Pancreas (tissue), 10 donors: Measurements from ENCODE around the gene GRID1. TPM values are rescaled to one million over a fixed set of nuclear protein-coding genes. Genes with fewer than 3 reads are reported as not detected.

Experiments
- ATAC-seq, 4 donors: fragments of 200-7000 bp; cut with Tn5 transposase; one replicate each; pipeline versions ENCODE4 v1.8.0 to v1.9.1; 2020; ENCODE audit warnings: mild to moderate bottlenecking in 4 of 4, moderate library complexity in 4 of 4
- DNase-seq, 6 donors: peaks; one replicate each; pipeline ENCODE4 v3.0.0-alpha.2; 2020
- FAIRE-seq: peaks from 2 replicates; lab custom pipeline; 2012; peaks lifted over from hg19 to GRCh38; lab: Jason Lieb, UNC
- H3K27ac ChIP-seq, 4 donors: fragments of 200-600 bp; sonication (generic); 1 replicate in 3 of 4; 2 replicates in 1 of 4; pipeline versions ENCODE4 v1.5.0 to v1.8.0; 2020
- H3K27me3 ChIP-seq, 4 donors: fragments of 200-600 bp; one replicate each; pipeline ENCODE4 v1.8.0; 2021
- H3K36me3 ChIP-seq, 3 donors: fragments of 200-600 bp; sonication (generic) in 1 of 3; one replicate each; pipeline versions ENCODE4 v1.5.0 to v1.8.0; 2020 to 2021
- H3K4me1 ChIP-seq, 3 donors: fragments of 200-600 bp; one replicate each; pipeline ENCODE4 v1.8.0; 2021
- H3K4me3 ChIP-seq, 4 donors: fragments of 200-600 bp; sonication (generic) in 2 of 4; one replicate each; pipeline versions ENCODE4 v1.5.0 to v1.8.0; 2020 to 2021
- H3K9me3 ChIP-seq, 4 donors: fragments of 200-600 bp; one replicate each; pipeline ENCODE4 v1.8.0; 2021
- WGBS, 2 donors: extraction: QIAGEN DNeasy Blood & Tissue Kit; methylation state at CpG; one replicate each; pipeline ENCODE4 v1.1.7; 2013; 5-methylcytosine and 5-hydroxymethylcytosine counted together
- intact Hi-C, 3 donors: fragments of 100-400 bp; cut with DNase I; formaldehyde crosslinking; loops; one replicate each; pipeline versions ENCODE4 v1.11.1 to v1.14.2; 2022
- polyA plus RNA-seq, 2 donors: library from polyadenylated mRNA; stranded (reverse); fragments of 200-250 nt; gene quantifications; one replicate each; pipeline ENCODE4 v1.2.3, GENCODE V29; 2013
- total RNA-seq, 6 donors: library from RNA; stranded (reverse); fragmentation: NEBNext Ultra II Directional in 4 of 6; extraction: Animal tissue kit (Norgen Biotek cat#: 25700) in 4 of 6; gene quantifications; one replicate each; pipeline versions ENCODE4 v1.2.1 to v1.2.4, GENCODE V29; 2021 to 2023
- TF ChIP-seq, protein P1 (sequence below), 4 donors: fragments of 200-600 bp; sonication (generic) in 3 of 4; IDR thresholded peaks; one replicate each; pipeline versions ENCODE4 v1.5.0 to v1.8.0; 2021; ENCODE audit warnings: antibody characterized with exemption in 4 of 4
- donor health status: healthy with polysubstance abuse.
- donor health status: DM: no; HTN: no; CAD: no; lungs with moderate emphysema.
- donor health status: DM: no; HTN: no; CAD: no.
- donor health status: control.
- donor health status: control.
- donor health status: Bipolar disorder and iron deficiency.
- donor health status: DM: yes; HTN: yes; CAD: no.
- donor health status: DM: no; HTN: no; CAD: no.
- donor health status: DM: no; HTN: no; CAD: no.
- donor health status: DM: yes; HTN: yes; CAD: no.

Gene GRID1
- total and polyA plus RNA-seq, 8 donors: 0.05 to 1.5 (median 0.91) TPM

DNA sequence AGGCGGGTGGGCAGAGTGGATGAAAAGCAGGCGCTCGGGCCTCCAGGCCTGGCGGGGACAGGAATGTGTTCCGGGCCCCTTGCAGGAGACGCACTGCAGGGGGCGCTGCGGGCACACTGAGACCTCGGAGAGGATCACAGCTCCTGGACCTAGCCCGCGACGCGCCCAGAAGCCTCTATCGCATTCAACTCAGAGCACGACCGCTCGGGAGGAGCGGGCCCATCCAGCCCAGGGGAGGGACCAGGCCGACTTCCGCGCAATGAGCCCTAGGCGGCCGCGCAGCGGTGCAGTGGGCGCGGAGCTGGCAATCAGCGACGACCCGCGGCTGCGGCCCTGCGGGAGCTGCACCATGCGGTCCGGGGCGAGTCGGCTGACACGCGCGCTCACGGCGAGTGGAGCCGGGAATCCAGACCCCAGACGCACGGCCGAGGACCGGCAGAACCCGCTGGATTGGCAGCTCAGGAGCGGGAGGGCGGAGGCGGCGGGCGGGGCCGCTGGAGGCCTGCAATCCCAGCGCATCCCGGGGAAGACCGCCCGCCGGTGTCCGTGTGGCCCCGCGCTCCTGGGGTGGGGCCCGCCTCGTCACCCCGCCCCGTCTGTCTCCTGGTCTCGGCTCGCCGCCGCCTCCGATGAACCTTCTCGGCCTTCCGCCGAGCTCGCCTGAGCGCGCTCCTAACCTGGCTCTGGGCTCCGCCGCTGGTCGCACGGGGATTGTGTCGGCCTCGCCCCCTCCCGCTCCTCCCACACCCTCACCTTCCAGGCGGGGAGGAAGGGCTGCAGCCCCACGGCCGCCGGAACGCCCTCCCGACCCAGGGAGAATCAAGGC lies 33.5 kb upstream of the GRID1 start:
- 1% methylated on average over 80 to 90 of the region's 90 CpGs for WGBS, 2 donors
- Histone ChIP-seq H3K4me1 (peaks cover 5 to 11% (median 10%) of the 10 kb centered on the region in 3 donors), H3K4me3 (peak overlapping the region; percentile 49 to 80 (median 64)), H3K27me3 (no peaks in the 10 kb centered on the region), H3K36me3 (no peaks in the 10 kb centered on the region), H3K9me3 (no peaks in the 10 kb centered on the region), H3K27ac (peak overlapping the region; percentile 84 to 97 (median 93))
- intact Hi-C loops: loop anchor here in 1 of 3 donors (10.0 kb wide), 1 partner anchor 195 kb away; no protein-coding TSS in a partner anchor
- FAIRE-seq: no peak
- peak; percentile 86 to 92 (median 88) for ATAC-seq
- peak; percentile 96 to 100 (median 98) for DNase-seq
- TF ChIP-seq, protein P1, sequence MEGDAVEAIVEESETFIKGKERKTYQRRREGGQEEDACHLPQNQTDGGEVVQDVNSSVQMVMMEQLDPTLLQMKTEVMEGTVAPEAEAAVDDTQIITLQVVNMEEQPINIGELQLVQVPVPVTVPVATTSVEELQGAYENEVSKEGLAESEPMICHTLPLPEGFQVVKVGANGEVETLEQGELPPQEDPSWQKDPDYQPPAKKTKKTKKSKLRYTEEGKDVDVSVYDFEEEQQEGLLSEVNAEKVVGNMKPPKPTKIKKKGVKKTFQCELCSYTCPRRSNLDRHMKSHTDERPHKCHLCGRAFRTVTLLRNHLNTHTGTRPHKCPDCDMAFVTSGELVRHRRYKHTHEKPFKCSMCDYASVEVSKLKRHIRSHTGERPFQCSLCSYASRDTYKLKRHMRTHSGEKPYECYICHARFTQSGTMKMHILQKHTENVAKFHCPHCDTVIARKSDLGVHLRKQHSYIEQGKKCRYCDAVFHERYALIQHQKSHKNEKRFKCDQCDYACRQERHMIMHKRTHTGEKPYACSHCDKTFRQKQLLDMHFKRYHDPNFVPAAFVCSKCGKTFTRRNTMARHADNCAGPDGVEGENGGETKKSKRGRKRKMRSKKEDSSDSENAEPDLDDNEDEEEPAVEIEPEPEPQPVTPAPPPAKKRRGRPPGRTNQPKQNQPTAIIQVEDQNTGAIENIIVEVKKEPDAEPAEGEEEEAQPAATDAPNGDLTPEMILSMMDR (IDR thresholded peaks at IDR 0.05): peak; percentile 91 to 98 (median 96)

DNA sequence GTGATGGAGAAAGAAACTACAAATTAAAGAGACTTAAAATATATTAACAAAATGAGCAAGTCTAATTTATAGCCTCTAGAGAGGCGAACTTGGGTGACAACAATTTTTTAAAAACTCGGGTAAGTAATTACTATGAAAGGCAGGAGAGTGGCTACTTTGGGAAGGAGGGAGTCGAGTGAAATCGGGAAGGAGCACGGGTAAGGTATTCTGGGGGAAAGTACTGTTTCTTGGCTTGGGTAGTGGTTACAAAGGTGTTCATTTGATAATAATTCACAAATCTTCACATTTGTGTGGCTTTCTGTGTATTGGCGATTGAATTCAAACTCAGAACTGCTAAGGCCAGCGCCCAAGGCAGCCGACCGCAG lies 32.9 kb upstream of the GRID1 start:
- no peak for ATAC-seq
- TF ChIP-seq, protein P1 (IDR thresholded peaks at IDR 0.05): no peak
- intact Hi-C loops: loop anchor here in 1 of 3 donors (10.0 kb wide), 1 partner anchor 195 kb away; no protein-coding TSS in a partner anchor
- Histone ChIP-seq H3K4me3 (peak overlapping the region in 2 of 4 donors; percentile 73 to 80), H3K27me3 (no peaks in the 10 kb centered on the region), H3K27ac (peak overlapping the region; percentile 84 to 97 (median 93)), H3K4me1 (peaks cover 5 to 11% (median 10%) of the 10 kb centered on the region in 3 donors), H3K9me3 (no peaks in the 10 kb centered on the region), H3K36me3 (no peaks in the 10 kb centered on the region)
- WGBS, 2 donors: 36% methylated on average over 9 of the region's 9 CpGs
- DNase-seq: no peak
- FAIRE-seq: no peak

DNA sequence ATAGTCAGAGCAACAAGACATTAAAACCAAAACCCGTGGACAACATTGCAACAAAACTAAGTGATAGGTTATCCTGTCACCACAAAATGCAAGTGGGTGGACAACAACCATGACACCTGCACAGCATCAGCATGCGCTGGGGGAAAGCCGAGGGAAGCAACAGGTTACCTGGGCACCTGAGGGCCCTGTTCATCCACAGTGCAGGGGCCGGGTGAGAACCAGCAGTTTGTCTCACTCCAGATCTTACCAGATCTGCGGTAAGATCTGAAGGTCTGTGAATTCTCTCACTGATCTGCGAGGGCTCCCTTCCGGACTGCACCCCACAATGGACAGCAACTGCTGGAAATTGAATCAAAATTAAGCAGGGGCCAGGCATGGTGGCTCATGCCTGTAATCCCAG lies 30.5 kb upstream of the GRID1 start:
- no peak for DNase-seq
- H3K4me1 ChIP-seq: peaks cover 2 to 6% (median 5%) of the 10 kb centered on the region in 3 donors
- WGBS, 2 donors: 73 to 76% methylated on average over 7 of the region's 7 CpGs
- H3K4me3 ChIP-seq: no peak overlapping the region
- H3K9me3 ChIP-seq: no peaks in the 10 kb centered on the region
- ATAC-seq: no peak
- no peak overlapping the region for H3K27ac ChIP-seq
- intact Hi-C loops: loop anchor here in 1 of 3 donors (10.0 kb wide), 1 partner anchor 198 kb away; no protein-coding TSS in a partner anchor
- no peak for FAIRE-seq
- no peaks in the 10 kb centered on the region for H3K27me3 ChIP-seq
- no peaks in the 10 kb centered on the region for H3K36me3 ChIP-seq
- TF ChIP-seq, protein P1 (IDR thresholded peaks at IDR 0.05): no peak

DNA sequence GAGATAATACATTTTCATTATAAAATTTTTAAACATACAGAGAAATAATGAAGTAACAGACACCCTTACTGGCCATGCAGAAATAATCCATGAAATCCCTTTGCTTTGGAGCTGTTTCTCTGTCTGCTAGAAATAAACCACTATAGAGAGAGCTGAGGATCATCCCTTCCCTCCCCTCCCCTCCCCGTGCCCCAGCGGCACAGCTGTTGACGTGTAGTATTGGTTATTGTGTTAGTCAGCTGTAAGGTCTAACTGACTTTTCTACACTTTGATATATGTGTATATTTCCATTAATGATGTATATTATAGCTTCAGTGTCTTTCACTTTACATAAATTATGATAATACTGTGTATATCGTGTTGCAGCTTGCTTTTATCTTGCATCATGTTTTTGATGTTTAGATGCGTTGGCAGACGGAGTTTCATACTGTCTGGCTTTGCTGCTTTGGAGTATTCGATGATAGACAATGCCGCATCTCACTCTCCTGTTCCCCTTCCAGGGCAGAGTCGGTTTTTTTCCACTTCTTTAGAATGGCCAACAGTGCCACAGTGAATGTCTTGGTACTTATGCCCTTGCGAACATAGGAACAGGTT lies 27.4 kb upstream of the GRID1 start:
- Histone ChIP-seq H3K4me3 (no peak overlapping the region), H3K4me1 (peaks cover 0 to 3% (median 0%) of the 10 kb centered on the region in 3 donors), H3K27me3 (no peaks in the 10 kb centered on the region), H3K36me3 (no peaks in the 10 kb centered on the region), H3K27ac (no peak overlapping the region), H3K9me3 (no peaks in the 10 kb centered on the region)
- 62 to 78% methylated on average over 10 of the region's 10 CpGs for WGBS, 2 donors
- no peak for ATAC-seq
- intact Hi-C loops: loop anchor here (5.0 to 10.0 kb wide), 3 partner anchors 193 to 201 kb away; no protein-coding TSS in a partner anchor
- FAIRE-seq: no peak
- no peak for DNase-seq
- TF ChIP-seq, protein P1 (IDR thresholded peaks at IDR 0.05): no peak
